Mucosa of gallbladder (tissue), 1 donor: ENCODE measurements around the gene RAD17. TPM values are rescaled to one million over a fixed set of nuclear protein-coding genes. Genes with fewer than 3 reads are reported as not detected.

ENCODE experiments used
- DNase-seq: peaks from one replicate; pipeline ENCODE4 v3.0.0-alpha.2; 2020; ENCODE audit warnings: low spot score
- total RNA-seq: library from RNA; stranded (reverse); gene quantifications from one replicate; pipeline ENCODE4 v1.2.1, GENCODE V29; 2021
- donor health status: DM: no; HTN: no; CAD: no.

RAD17 gene
- total RNA-seq, 1 donor from 2014 or later, result 20.0 TPM

- no peak for DNase-seq
Observed at GRCh38 chr5:69462170-69462569, 92.6 kb downstream of the RAD17 start.

Other genes starting within 250 kb of the RAD17 start
- 8.1 TPM for gene CCNB1, start 202.7 kb upstream of the RAD17 start, total RNA-seq
- gene CENPH, start 180.2 kb upstream of the RAD17 start, total RNA-seq, result 1.8 TPM
- 21.1 TPM for gene CDK7, start 134.9 kb upstream of the RAD17 start, total RNA-seq
- 12.3 TPM for gene CCDC125, start 37.0 kb upstream of the RAD17 start, total RNA-seq
- gene AK6, start 298 bp upstream of the RAD17 start, total RNA-seq, result 32.4 TPM
- 31.7 TPM for gene TAF9, start 298 bp upstream of the RAD17 start, total RNA-seq
- gene MARVELD2, start 45.3 kb downstream of the RAD17 start, total RNA-seq, result 47.1 TPM
- gene OCLN, start 123.0 kb downstream of the RAD17 start, total RNA-seq, result 152 TPM
- 21.6 TPM for gene GTF2H2C, start 190.4 kb downstream of the RAD17 start, total RNA-seq